IPS-20b (cell line): ENCODE data around the gene PPP1R9B.

Source experiments
- H3K27ac ChIP-seq: one replicate; pipeline ENCODE4 v1.5.1; 2013; ENCODE audit warnings: low read length
- H3K27me3 ChIP-seq: 2 replicates; pipeline ENCODE4 v1.6.1; 2013; ENCODE audit warnings: mild to moderate bottlenecking, low read length, inconsistent platforms; ENCODE audit not compliant: insufficient read depth
- H3K36me3 ChIP-seq: 2 replicates; pipeline ENCODE4 v1.6.1; 2013; ENCODE audit warnings: low read depth, mild to moderate bottlenecking, inconsistent platforms, low read length, moderate library complexity; ENCODE audit not compliant: insufficient read depth
- H3K4me1 ChIP-seq: 2 replicates; pipeline ENCODE4 v1.6.1; 2013; ENCODE audit warnings: mild to moderate bottlenecking, control low read depth, inconsistent platforms, low read length, moderate library complexity; ENCODE audit not compliant: insufficient read depth
- H3K4me3 ChIP-seq: 2 replicates; pipeline ENCODE4 v1.5.1; 2013; ENCODE audit warnings: mild to moderate bottlenecking, low read length, inconsistent platforms
- H3K9ac ChIP-seq: 2 replicates; pipeline ENCODE4 v1.6.1; 2013; ENCODE audit warnings: low read depth, mild to moderate bottlenecking, inconsistent platforms, low read length, moderate library complexity
- H3K9me3 ChIP-seq: 2 replicates; pipeline ENCODE4 v1.6.1; 2013; ENCODE audit warnings: mild to moderate bottlenecking, low read depth, low read length, inconsistent platforms; ENCODE audit not compliant: insufficient read depth

Gene PPP1R9B

DNA sequence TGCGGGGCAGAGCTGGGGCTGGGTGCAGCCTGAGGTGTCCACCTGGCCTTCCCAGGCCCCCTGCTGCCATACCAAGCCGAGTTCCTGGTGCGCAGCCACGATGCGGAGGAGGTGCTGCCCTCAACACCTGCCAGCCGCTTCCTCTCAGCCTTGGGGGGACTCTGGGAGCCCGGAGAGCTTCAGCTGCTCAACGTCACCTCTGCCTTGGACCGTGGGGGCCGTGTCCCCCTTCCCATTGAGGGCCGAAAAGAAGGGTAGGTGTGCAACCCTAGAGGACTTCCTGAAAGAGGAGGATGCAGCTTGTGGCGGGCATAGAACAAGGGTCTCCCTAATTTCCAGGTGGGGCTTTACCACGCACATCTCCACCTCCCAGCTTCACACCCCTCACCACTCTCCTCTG is 17.8 kb upstream of the PPP1R9B start:
- no peaks in the 10 kb centered on the region for H3K9me3 ChIP-seq
- H3K4me1 ChIP-seq = peaks cover under 1% of the 10 kb centered on the region; the same call in 1 of the 2 replicates
- H3K27me3 ChIP-seq = no peaks in the 10 kb centered on the region
- no peaks in the 10 kb centered on the region for H3K36me3 ChIP-seq
- no peak overlapping the region for H3K9ac ChIP-seq
- H3K4me3 ChIP-seq = no peak overlapping the region
- no peak overlapping the region for H3K27ac ChIP-seq

DNA sequence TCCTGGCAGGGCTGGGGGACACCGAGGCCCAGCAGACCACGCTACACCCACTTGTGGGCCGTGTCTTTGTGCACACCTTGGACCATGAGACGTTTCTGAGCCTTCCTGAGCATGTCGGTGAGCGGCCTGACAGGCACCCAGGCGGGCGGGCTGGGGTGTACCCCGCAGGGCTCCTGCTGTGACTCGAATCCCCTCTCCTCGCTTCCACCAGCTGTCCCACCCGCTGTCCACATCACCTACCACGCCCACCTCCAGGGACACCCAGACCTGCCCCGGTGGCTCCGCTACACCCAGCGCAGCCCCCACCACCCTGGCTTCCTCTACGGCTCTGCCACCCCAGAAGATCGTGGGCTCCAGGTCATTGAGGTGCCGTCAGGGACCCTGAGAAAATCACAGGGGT is 16.9 kb upstream of the PPP1R9B start:
- Histone ChIP-seq H3K4me1 (no peaks in the 10 kb centered on the region), H3K27ac (no peak overlapping the region), H3K4me3 (no peak overlapping the region), H3K9me3 (no peaks in the 10 kb centered on the region), H3K36me3 (no peaks in the 10 kb centered on the region), H3K27me3 (peaks cover 2% of the 10 kb centered on the region), H3K9ac (no peak overlapping the region)

DNA sequence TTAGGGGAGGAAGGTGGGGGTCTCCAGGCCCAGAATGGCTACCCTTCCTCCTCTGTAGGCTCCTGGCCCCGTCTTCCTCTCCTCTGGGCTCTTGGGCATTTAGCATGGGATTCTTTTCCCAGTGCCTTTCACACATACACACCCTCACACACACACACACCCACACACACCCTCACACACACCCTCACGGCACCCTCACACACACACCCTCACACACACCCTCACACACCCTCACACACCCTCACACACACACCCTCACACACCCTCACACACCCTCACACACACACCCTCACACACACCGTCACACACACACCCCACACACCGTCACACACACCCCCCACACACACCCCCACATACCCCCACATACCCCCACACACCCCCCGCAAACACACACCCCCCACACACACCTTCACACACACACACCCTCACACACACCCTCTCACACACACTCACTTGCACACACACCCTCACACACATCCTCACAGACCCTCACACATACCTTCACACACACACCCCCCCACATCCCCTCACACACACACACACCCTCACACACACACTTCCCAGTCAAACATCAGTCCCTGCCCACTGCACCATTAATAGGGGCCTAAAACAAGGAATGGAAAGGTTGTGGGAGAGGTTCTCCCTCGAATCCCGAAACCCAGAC is 16.2 kb upstream of the PPP1R9B start:
- Histone ChIP-seq H3K27me3 (peaks cover 8% of the 10 kb centered on the region), H3K4me1 (no peaks in the 10 kb centered on the region), H3K27ac (no peak overlapping the region), H3K4me3 (no peak overlapping the region), H3K9me3 (no peaks in the 10 kb centered on the region), H3K9ac (no peak overlapping the region), H3K36me3 (no peaks in the 10 kb centered on the region)

- Histone ChIP-seq H3K9ac (no peak within 1 kb of the TSS), H3K9me3 (no peaks in the 10 kb centered on the region), H3K4me1 (peaks cover 2% of the 10 kb centered on the region; the same call in 1 of the 2 replicates), H3K27me3 (peaks cover 9% of the 10 kb centered on the region), H3K4me3 (no peak within 1 kb of the TSS), H3K27ac (no peak within 1 kb of the TSS), H3K36me3 (no peaks in the 10 kb centered on the region)
Observed at GRCh38 chr17:50165867-50166517, 15.5 kb upstream of the PPP1R9B start, which contains the start of gene SGCA. TSS of gene SGCA (plus strand) at chr17:50166005. CDS start at chr17:50166041, 36 bp downstream.

DNA sequence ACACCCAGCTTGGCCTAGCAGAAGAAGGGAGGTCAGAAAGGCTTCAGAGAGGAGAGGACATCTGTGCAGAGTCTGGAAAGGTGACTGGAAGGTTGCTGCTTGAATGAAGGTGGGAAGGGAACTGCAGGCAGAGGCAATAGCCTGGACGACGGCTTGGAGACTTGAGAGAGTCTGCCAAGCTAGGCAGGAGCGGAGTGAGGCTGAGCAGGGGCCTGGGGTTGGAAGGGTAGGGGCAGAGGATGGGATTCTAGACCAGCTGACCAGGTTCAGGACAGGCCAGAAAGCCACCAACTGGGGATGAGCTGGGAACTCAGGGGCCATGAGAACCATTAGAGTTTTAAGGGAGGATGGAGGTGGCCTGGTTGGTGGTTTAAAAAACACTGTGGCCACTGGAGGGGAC is 15.0 kb upstream of the PPP1R9B start:
- Histone ChIP-seq H3K27ac (no peak overlapping the region), H3K4me1 (peaks cover 4% of the 10 kb centered on the region; the same call in 1 of the 2 replicates)

GRCh38 chr17:50165066-50165465 is 14.6 kb upstream of the PPP1R9B start:
- Histone ChIP-seq H3K9ac (no peak overlapping the region), H3K36me3 (no peaks in the 10 kb centered on the region), H3K9me3 (no peaks in the 10 kb centered on the region), H3K4me1 (peaks cover 4% of the 10 kb centered on the region; the same call in 1 of the 2 replicates), H3K4me3 (no peak overlapping the region), H3K27me3 (peaks cover 17% of the 10 kb centered on the region), H3K27ac (no peak overlapping the region)

More for the DNA sequence above, 15.0 kb upstream of the PPP1R9B start:
- no peaks in the 10 kb centered on the region for H3K36me3 ChIP-seq
- peaks cover 13% of the 10 kb centered on the region for H3K27me3 ChIP-seq
- H3K9ac ChIP-seq = no peak overlapping the region
- H3K9me3 ChIP-seq = no peaks in the 10 kb centered on the region
- H3K4me3 ChIP-seq = no peak overlapping the region

GRCh38 chr17:50164697-50164988 is 14.2 kb upstream of the PPP1R9B start:
- Histone ChIP-seq H3K27ac (no peak overlapping the region), H3K9ac (no peak overlapping the region)

GRCh38 chr17:50163843-50164696 is 13.6 kb upstream of the PPP1R9B start:
- H3K9ac ChIP-seq = no peak overlapping the region
- H3K27me3 ChIP-seq = peaks cover 22% of the 10 kb centered on the region
- H3K27ac ChIP-seq = no peak overlapping the region
- H3K9me3 ChIP-seq = no peaks in the 10 kb centered on the region
- H3K4me1 ChIP-seq = peaks cover 4% of the 10 kb centered on the region; the same call in 1 of the 2 replicates
- no peak overlapping the region for H3K4me3 ChIP-seq
- H3K36me3 ChIP-seq = no peaks in the 10 kb centered on the region

More at GRCh38 chr17:50164697-50164988, 14.2 kb upstream of the PPP1R9B start:
- peaks cover 4% of the 10 kb centered on the region; the same call in 1 of the 2 replicates for H3K4me1 ChIP-seq
- no peaks in the 10 kb centered on the region for H3K9me3 ChIP-seq
- no peak overlapping the region for H3K4me3 ChIP-seq
- H3K27me3 ChIP-seq = peaks cover 21% of the 10 kb centered on the region
- no peaks in the 10 kb centered on the region for H3K36me3 ChIP-seq

DNA sequence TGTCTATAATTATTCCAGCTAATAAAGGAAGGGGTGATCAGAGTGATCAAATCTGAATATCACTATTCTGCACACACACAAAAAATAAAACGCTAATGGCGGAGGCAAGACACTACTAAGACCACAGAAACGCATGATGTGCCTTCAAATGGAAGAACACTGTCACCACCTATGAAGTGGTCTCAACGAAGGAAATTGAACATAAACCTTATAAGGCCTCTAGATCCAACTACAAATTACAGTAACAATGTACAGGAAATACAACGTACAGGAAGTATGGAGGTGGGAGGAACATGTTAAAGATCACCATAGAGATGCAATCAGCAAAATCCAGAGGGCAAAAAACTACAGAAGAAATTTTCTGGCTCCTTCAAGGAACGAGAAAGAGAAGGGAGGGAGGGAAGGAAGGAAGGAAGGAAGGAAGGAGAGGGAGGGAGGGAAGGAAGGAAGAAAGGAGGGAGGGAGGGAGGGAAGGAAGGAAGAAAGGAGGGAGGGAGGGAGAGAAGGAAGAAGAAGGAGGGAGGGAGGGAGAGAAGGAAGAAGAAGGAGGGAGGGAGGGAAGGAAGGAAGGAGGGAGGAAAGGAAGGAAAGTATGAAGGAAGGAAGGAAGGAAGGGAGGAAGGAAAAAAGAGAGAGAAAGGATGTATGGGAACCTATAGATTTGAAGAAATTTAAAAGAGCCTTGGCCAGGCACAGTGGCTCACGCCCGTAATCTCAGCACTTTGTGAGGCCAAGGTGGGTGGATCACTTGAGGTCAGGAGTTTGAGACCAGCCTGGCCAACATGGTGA is 12.2 kb upstream of the PPP1R9B start:
- no peak overlapping the region for H3K9ac ChIP-seq
- no peaks in the 10 kb centered on the region for H3K36me3 ChIP-seq
- H3K27me3 ChIP-seq = peaks cover 22% of the 10 kb centered on the region
- no peak overlapping the region for H3K27ac ChIP-seq
- H3K4me3 ChIP-seq = no peak overlapping the region
- H3K4me1 ChIP-seq = peaks cover 4% of the 10 kb centered on the region; the same call in 1 of the 2 replicates
- no peaks in the 10 kb centered on the region for H3K9me3 ChIP-seq

DNA sequence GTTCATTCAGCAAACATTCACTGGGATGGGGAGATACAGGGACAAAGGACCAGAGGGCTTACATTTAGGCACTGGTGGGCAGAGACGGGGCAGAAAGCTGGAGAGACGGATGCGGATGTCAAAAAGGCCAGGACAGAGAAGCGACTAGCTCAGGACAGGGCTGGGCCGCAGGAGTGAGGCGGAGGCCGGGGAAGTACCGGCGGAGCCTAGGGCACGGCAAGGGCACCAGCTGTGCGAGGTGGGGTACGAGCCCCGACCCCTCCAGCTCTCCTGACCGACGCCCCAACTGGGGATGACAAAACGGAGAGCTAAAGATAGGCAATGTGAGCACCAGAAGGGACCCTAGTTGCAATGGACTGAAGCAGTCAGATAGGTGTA is 11.4 kb upstream of the PPP1R9B start:
- no peaks in the 10 kb centered on the region for H3K9me3 ChIP-seq
- peak overlapping the region; percentile 90; the same call in 1 of the 2 replicates for H3K4me3 ChIP-seq
- peaks cover 4% of the 10 kb centered on the region; the same call in 1 of the 2 replicates for H3K4me1 ChIP-seq
- peak overlapping the region; percentile 46; the same call in 1 of the 2 replicates for H3K9ac ChIP-seq
- H3K27me3 ChIP-seq = peaks cover 22% of the 10 kb centered on the region
- H3K36me3 ChIP-seq = no peaks in the 10 kb centered on the region
- H3K27ac ChIP-seq = no peak overlapping the region
